MCF 10A (cell line): ENCODE results near the gene CORO1C. TPM values are rescaled to one million over a fixed set of nuclear protein-coding genes. Genes with fewer than 3 reads are reported as not detected.
"Not testable (repeated sequence)": the region's sequence is repeated elsewhere in the genome, so short reads cannot be mapped to it uniquely, and the experiment has no call there.

Experiments
- BruUV-seq: library from RNA; stranded (reverse); fragments of 400-500 nt; replicated peaks from 2 replicates; lab custom pipeline; 2021; lab: Mats Ljungman, UMichigan
- CTCF ChIA-PET: fragments of 300-600 bp; sonication (Branson Sonifier 250); formaldehyde crosslinking; extraction: SDS; loops from one replicate; lab custom pipeline; 2021; ENCODE audit warnings: antibody characterized with exemption, inconsistent platforms; lab: Yijun Ruan, JAX
- POLR2A ChIA-PET: fragments of 300-600, 350-650 bp; sonication (Branson Sonifier 250); formaldehyde crosslinking; extraction: SDS; loops from one replicate; lab custom pipeline; 2020; ENCODE audit warnings: antibody characterized with exemption, inconsistent platforms; lab: Yijun Ruan, JAX
- DNase-seq: peaks from one replicate; pipeline ENCODE4 v3.0.0-alpha.2; 2018; ENCODE audit not compliant: unreplicated experiment
- H3K27ac Mint-ChIP-seq: one replicate; pipeline ENCODE4 v1.8.0; 2022; ENCODE audit warnings: mild to moderate bottlenecking, low read depth, mixed read lengths; ENCODE audit not compliant: unreplicated experiment
- H3K27me3 Mint-ChIP-seq: one replicate; pipeline ENCODE4 v1.8.0; 2022; ENCODE audit warnings: mixed read lengths; ENCODE audit not compliant: insufficient read depth, unreplicated experiment
- H3K36me3 Mint-ChIP-seq: one replicate; pipeline ENCODE4 v1.8.0; 2022; ENCODE audit warnings: mild to moderate bottlenecking, moderate library complexity, mixed read lengths; ENCODE audit not compliant: insufficient read depth, unreplicated experiment
- H3K4me1 Mint-ChIP-seq: one replicate; pipeline ENCODE4 v1.8.0; 2022; ENCODE audit warnings: mixed read lengths; ENCODE audit not compliant: insufficient read depth, unreplicated experiment
- H3K4me3 Mint-ChIP-seq: one replicate; pipeline ENCODE4 v1.8.0; 2022; ENCODE audit warnings: mild to moderate bottlenecking, moderate library complexity, mixed read lengths; ENCODE audit not compliant: unreplicated experiment
- H3K9me3 Mint-ChIP-seq: one replicate; pipeline ENCODE4 v1.8.0; 2022; ENCODE audit warnings: mixed read lengths; ENCODE audit not compliant: unreplicated experiment
- CTCF ChIP-seq: fragments of 200-600 bp; IDR thresholded peaks from one replicate; pipeline ENCODE4 v1.8.0; 2022; ENCODE audit warnings: antibody characterized with exemption, mild to moderate bottlenecking; ENCODE audit not compliant: unreplicated experiment
- intact Hi-C: fragments of 100-400 bp; cut with micrococcal nuclease; formaldehyde crosslinking; loops from 2 replicates; pipeline ENCODE4 v1.14.1; 2022
- total RNA-seq: library from RNA; stranded (reverse); gene quantifications from 2 replicates; pipeline ENCODE4 v1.2.3, GENCODE V29; 2022

CORO1C gene
- total RNA-seq, 1 experiment from 2014 or later, result 130 TPM

- Mint-ChIP-seq H3K27ac (no peak overlapping the region), H3K4me1 (no peaks in the 10 kb centered on the region), H3K9me3 (no peaks in the 10 kb centered on the region), H3K27me3 (no peaks in the 10 kb centered on the region), H3K4me3 (no peak overlapping the region), H3K36me3 (no peaks in the 10 kb centered on the region)
- TF ChIP-seq CTCF, result no peak
- intact Hi-C loops, result no loop called here
- CTCF ChIA-PET, result interaction anchor here (0.6 to 0.7 kb wide), 2 partner anchors 91 to 140 kb away, joined by 3 to 5 read pairs; no protein-coding TSS in a partner anchor
- no TSS peak for BruUV-seq
- DNase-seq, result no peak
- POLR2A ChIA-PET, result no interaction called here
These were observed 24.2 kb upstream of the CORO1C start for GRCh38 chr12:108755481-108755880.

DNA sequence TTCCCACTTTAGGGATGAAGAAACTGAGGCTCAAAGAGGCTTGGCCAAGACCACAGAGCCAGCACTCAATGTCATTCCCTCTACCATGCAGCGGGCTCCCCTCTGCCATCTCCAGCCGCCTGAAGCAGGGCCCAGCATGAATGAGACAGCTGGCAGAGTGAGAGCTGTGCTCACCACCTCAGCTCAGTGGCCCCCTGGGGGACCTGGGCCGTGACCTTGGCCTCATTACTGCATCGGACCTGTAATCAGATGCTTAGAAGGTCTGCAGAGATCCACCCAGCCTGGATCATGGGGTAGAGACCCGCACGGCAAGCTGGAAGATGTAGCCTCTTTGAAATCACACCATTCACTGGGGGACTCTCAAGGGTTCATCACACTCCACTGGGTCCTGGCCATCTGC is 22.7 kb upstream of the CORO1C start:
- Mint-ChIP-seq H3K36me3 (no peaks in the 10 kb centered on the region), H3K4me1 (no peaks in the 10 kb centered on the region), H3K27ac (no peak overlapping the region), H3K9me3 (no peaks in the 10 kb centered on the region), H3K4me3 (no peak overlapping the region), H3K27me3 (no peaks in the 10 kb centered on the region)
- DNase-seq, result no peak
- ChIA-PET CTCF (interaction anchor here (0.5 to 2.2 kb wide), 4 partner anchors 13 to 89 kb away, joined by 3 to 10 read pairs (median 4); no protein-coding TSS in a partner anchor), POLR2A (interaction anchor here (1.0 kb wide), 1 partner anchor 62 kb away, joined by 3 read pairs; no protein-coding TSS in a partner anchor)
- BruUV-seq, result no TSS peak
- no peak for TF ChIP-seq CTCF
- intact Hi-C loops, result no loop called here

DNA sequence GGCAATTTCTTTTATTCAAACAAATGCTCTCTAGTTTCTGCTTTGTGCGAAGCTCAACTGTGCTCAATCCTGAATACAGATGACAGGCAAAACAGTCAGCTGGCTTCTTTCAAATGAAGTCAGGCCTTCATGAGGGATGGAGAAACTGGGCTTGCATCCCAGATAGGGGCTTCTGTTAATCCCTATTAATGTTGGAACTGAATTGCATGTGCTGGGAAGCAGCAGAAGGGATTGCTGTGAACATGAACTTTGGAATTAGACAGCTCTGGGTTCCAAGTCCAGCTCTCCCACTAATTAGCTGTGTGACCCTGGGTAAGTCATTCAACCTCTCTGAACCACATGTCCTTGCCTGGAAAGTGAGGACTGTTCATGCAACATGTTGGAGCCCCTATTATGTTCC is 21.1 kb upstream of the CORO1C start:
- ChIA-PET POLR2A (interaction anchor here (1.1 to 1.6 kb wide), 2 partner anchors 10 to 88 kb away, joined by 3 to 4 read pairs; no protein-coding TSS in a partner anchor), CTCF (interaction anchor here (0.6 to 2.2 kb wide), 5 partner anchors 9 to 490 kb away, joined by 3 to 10 read pairs (median 4); no protein-coding TSS in a partner anchor)
- Mint-ChIP-seq H3K4me3 (no peak overlapping the region), H3K36me3 (no peaks in the 10 kb centered on the region), H3K4me1 (no peaks in the 10 kb centered on the region), H3K27ac (no peak overlapping the region), H3K27me3 (no peaks in the 10 kb centered on the region), H3K9me3 (no peaks in the 10 kb centered on the region)
- no TSS peak for BruUV-seq
- DNase-seq, result no peak
- intact Hi-C loops, result no loop called here
- TF ChIP-seq CTCF, result no peak

- no peak for TF ChIP-seq CTCF
- H3K4me1 Mint-ChIP-seq, result no peaks in the 10 kb centered on the region
- DNase-seq, result no peak
- no peak overlapping the region for H3K27ac Mint-ChIP-seq
- intact Hi-C loops, result no loop called here
- no peak overlapping the region for H3K4me3 Mint-ChIP-seq
- CTCF ChIA-PET, result interaction anchor here (0.6 to 2.2 kb wide), 5 partner anchors 9 to 489 kb away, joined by 3 to 10 read pairs (median 4); no protein-coding TSS in a partner anchor
- no peaks in the 10 kb centered on the region for H3K36me3 Mint-ChIP-seq
- POLR2A ChIA-PET, result interaction anchor here (1.1 to 1.6 kb wide), 2 partner anchors 9 to 88 kb away, joined by 3 to 4 read pairs; no protein-coding TSS in a partner anchor
- no TSS peak for BruUV-seq
- no peaks in the 10 kb centered on the region for H3K27me3 Mint-ChIP-seq
- H3K9me3 Mint-ChIP-seq, result no peaks in the 10 kb centered on the region
These were observed 20.5 kb upstream of the CORO1C start for GRCh38 chr12:108751821-108752220.

- BruUV-seq, H3K4me3 Mint-ChIP-seq, H3K27me3 Mint-ChIP-seq, H3K36me3 Mint-ChIP-seq, intact Hi-C loops, H3K27ac Mint-ChIP-seq, H3K9me3 Mint-ChIP-seq, POLR2A ChIA-PET, H3K4me1 Mint-ChIP-seq, DNase-seq: not testable (repeated sequence)
- CTCF ChIA-PET, result interaction anchor here (0.6 to 0.7 kb wide), 2 partner anchors 84 to 784 kb away, joined by 3 read pairs; no protein-coding TSS in a partner anchor
These were observed 19.7 kb upstream of the CORO1C start for GRCh38 chr12:108751003-108751402.
